K562 (cell line): ENCODE results near the gene AIFM1. TPM values are rescaled to one million over a fixed set of nuclear protein-coding genes. Genes with fewer than 3 reads are reported as not detected.

ENCODE experiments used
- CBFA2T3 ChIP-seq: fragments of 450-650 bp; IDR thresholded peaks from 2 replicates; pipeline ENCODE4 v1.6.1; 2017
- CBX2 ChIP-seq: fragments of 200-600 bp; sonication (generic); IDR thresholded peaks from one replicate; pipeline ENCODE4 v1.6.1; 2012; ENCODE audit warnings: mild to moderate bottlenecking, low read length, inconsistent platforms; ENCODE audit not compliant: insufficient read depth, poor library complexity, severe bottlenecking
- CHD2 ChIP-seq: IDR thresholded peaks from 2 replicates; pipeline ENCODE4 v1.6.1; 2011; ENCODE audit warnings: low read depth, low read length
- CREB1 ChIP-seq, 2 experiments: sonication (generic) in 1 of 2; formaldehyde crosslinking in 1 of 2; IDR thresholded peaks; 2 replicates each; pipeline versions ENCODE4 v1.6.1 to v1.8.0; 2012 to 2022; ENCODE audit warnings: inconsistent platforms in 1 of 2, mild to moderate bottlenecking in 1 of 2, missing genetic modification reagents in 1 of 2, moderate library complexity in 1 of 2
- EP400 ChIP-seq: fragments of 450-650 bp; IDR thresholded peaks from 2 replicates; pipeline ENCODE4 v1.6.1; 2017; ENCODE audit warnings: antibody characterized with exemption, mild to moderate bottlenecking, moderate library complexity
- NCOA1 ChIP-seq: fragments of 450-650 bp; IDR thresholded peaks from 2 replicates; pipeline ENCODE4 v1.6.1; 2016; ENCODE audit warnings: low read depth
- PHF8 ChIP-seq: fragments of 200-600 bp; sonication (generic); IDR thresholded peaks from 2 replicates; pipeline ENCODE4 v1.6.1; 2012; ENCODE audit warnings: mixed run types, mild to moderate bottlenecking, inconsistent platforms, low read length, moderate library complexity, borderline replicate concordance
- POLR2B ChIP-seq: fragments of 450-650 bp; IDR thresholded peaks from 2 replicates; pipeline ENCODE4 v1.6.1; 2018; ENCODE audit warnings: low read depth; ENCODE audit not compliant: partially characterized antibody
- PRMT5 ChIP-seq: sonication (generic); formaldehyde crosslinking; IDR thresholded peaks from 2 replicates; pipeline ENCODE4 v1.5.0; 2020; ENCODE audit warnings: missing genetic modification reagents
- RUNX1 ChIP-seq: sonication (generic); IDR thresholded peaks from 2 replicates; pipeline ENCODE4 v1.6.1; 2016; ENCODE audit warnings: antibody characterized with exemption, low read depth
- SMAD4 ChIP-seq: fragments of 250-450 bp; sonication (Bioruptor Pico); conservative IDR thresholded peaks from 2 replicates; pipeline ENCODE4 v1.8.0; 2021; ENCODE audit warnings: inconsistent platforms, mild to moderate bottlenecking, moderate library complexity
- SNRNP70 ChIP-seq: fragments of 200-400 bp; formaldehyde crosslinking; optimal IDR thresholded peaks from 2 replicates; pipeline ENCODE3; 2017; ENCODE audit warnings: low read depth, low read length
- SP1 ChIP-seq: sonication (generic); formaldehyde crosslinking; IDR thresholded peaks from 2 replicates; pipeline ENCODE4 v1.8.1; 2022; ENCODE audit warnings: mild to moderate bottlenecking, missing genetic modification reagents
- TAF9B ChIP-seq: fragments of 450-650 bp; IDR thresholded peaks from 2 replicates; pipeline ENCODE4 v1.6.1; 2018; ENCODE audit warnings: mild to moderate bottlenecking; ENCODE audit not compliant: partially characterized antibody
- XRCC5 ChIP-seq: fragments of 200-400 bp; formaldehyde crosslinking; IDR thresholded peaks from 2 replicates; pipeline ENCODE4 v1.6.1; 2017; ENCODE audit warnings: low read depth, mild to moderate bottlenecking, low read length
- ZNF217 ChIP-seq: sonication (generic); formaldehyde crosslinking; IDR thresholded peaks from 2 replicates; pipeline ENCODE4 v1.8.0; 2022; ENCODE audit warnings: mild to moderate bottlenecking, missing genetic modification reagents
- ZNF76 ChIP-seq: fragments of 250-450 bp; sonication (Bioruptor Pico); IDR thresholded peaks from 2 replicates; pipeline ENCODE4 v1.4.0; 2020; ENCODE audit warnings: mild to moderate bottlenecking, moderate library complexity, borderline replicate concordance
- ZNF79 ChIP-seq: fragments of 250-450 bp; sonication (Bioruptor Pico); IDR thresholded peaks from 2 replicates; pipeline ENCODE4 v1.4.0; 2020; ENCODE audit warnings: low read depth, mild to moderate bottlenecking, moderate library complexity
- polyA plus RNA-seq, 8 experiments: library from polyadenylated mRNA; depleted of rRNA in 4 of 8; stranded (reverse) in 5 of 8; unstranded in 3 of 8; fragments of >200 nt; fragmentation: Nextera tagmentation in 2 of 8; fragmentation: Illumina TruSeq in 1 of 8; extraction: Ambion mirVana in 2 of 8; extraction: Trizol in 1 of 8; gene quantifications; 2 replicates each; pipeline versions ENCODE4 v1.2.1 to v1.2.3, GENCODE V29; 2011 to 2014; ENCODE audit warnings: inconsistent platforms in 1 of 8, missing spikeins in 1 of 8
- total RNA-seq, 7 experiments: library from RNA; depleted of rRNA in 6 of 7; stranded (reverse); fragments of >200 nt in 6 of 7; fragmentation: Illumina TruSeq in 2 of 7; extraction: Trizol in 2 of 7; gene quantifications; 2 replicates each; pipeline versions ENCODE4 v1.2.1 to v1.2.3, GENCODE V29; 2011 to 2021; ENCODE audit warnings: low replicate concordance in 1 of 7
- TF ChIP-seq, protein P1 (sequence below): fragments of 250-450 bp; sonication (Bioruptor Pico); IDR thresholded peaks from 2 replicates; pipeline ENCODE4 v1.5.0; 2020; ENCODE audit warnings: mild to moderate bottlenecking
- TF ChIP-seq, protein P2 (sequence below): fragments of 250-450 bp; sonication (Bioruptor Pico); IDR thresholded peaks from 2 replicates; pipeline ENCODE4 v1.4.0; 2020; ENCODE audit warnings: borderline replicate concordance
- TF ChIP-seq, protein P3 (sequence below): fragments of 150-350 bp; conservative IDR thresholded peaks from 2 replicates; pipeline ENCODE4 v1.6.1; 2014; ENCODE audit warnings: low read length
- TF ChIP-seq, protein P4 (sequence below): sonication (generic); formaldehyde crosslinking; IDR thresholded peaks from 2 replicates; pipeline ENCODE4 v1.8.1; 2022; ENCODE audit warnings: missing genetic modification reagents

AIFM1 gene
- total and polyA plus RNA-seq, 9 of the 15 experiments (the other 6 are each of a cell fraction or from before 2014, with no cell fraction given) = 51.0 to 117 (median 91.2) TPM

DNA sequence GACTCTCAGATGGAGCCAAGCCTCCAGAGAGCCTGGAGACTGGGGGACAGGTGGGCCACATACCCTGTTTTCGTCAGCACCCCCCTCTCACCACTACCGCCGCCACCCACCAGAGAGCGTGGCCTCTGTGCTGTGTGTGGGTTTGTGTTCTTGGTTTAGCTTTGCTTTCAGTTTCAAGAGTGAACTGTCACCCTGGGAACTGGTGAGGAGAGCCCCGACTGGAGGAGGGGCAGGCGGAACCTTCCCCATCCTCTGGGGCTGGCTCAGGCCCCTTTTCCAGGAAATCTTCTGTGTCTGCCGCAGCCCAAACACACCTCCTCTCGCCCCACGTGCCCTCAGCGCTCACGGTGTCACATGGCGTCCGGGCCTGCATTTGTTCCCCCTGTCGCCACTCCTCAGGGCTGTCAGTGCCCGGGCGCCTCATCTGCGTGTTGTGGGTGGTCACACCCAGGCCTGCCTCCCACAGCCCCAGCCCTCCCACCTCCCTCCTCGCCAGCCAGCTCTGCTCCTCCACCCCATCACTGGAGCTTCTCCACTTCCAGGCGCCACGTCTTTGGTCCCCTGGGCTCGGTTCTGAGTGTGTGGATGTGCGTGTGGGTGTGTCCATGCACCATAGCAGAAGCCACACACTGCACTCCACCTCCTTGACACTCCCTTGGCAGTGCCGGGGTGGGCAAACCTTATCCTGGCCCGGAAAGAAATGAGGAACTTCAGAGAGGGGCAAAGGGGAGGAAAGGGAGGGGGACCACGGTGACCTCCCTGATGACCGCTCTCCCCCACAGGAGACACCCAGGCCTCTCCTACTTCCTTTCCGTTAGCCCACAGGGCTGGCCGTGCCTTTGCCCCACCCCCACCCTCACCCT is 83.2 kb downstream of the AIFM1 start (continued):
- TF ChIP-seq PHF8 (no peak), ZNF76 (CRISPR knock-in tag) (no peak), CBFA2T3 (peak; percentile 23; the same call in 1 of the 2 replicates), ZNF217 (no peak), XRCC5 (no peak), SMAD4 (peak; percentile 93), EP400 (peak; percentile 82), NCOA1 (no peak), CBX2 (no peak), PRMT5 (CRISPR knock-in tag) (no peak), SNRNP70 (no peak), SP1 (no peak), POLR2B (no peak), CHD2 (no peak), CREB1 (IDR thresholded peaks at IDR 0.05) (no peak), CREB1 (CRISPR knock-in tag; IDR thresholded peaks at IDR 0.05) (no peak; the same call in 1 of the 2 replicates), TAF9B (peak; percentile 58), ZNF79 (no peak), RUNX1 (no peak)
- TF ChIP-seq, protein P1, sequence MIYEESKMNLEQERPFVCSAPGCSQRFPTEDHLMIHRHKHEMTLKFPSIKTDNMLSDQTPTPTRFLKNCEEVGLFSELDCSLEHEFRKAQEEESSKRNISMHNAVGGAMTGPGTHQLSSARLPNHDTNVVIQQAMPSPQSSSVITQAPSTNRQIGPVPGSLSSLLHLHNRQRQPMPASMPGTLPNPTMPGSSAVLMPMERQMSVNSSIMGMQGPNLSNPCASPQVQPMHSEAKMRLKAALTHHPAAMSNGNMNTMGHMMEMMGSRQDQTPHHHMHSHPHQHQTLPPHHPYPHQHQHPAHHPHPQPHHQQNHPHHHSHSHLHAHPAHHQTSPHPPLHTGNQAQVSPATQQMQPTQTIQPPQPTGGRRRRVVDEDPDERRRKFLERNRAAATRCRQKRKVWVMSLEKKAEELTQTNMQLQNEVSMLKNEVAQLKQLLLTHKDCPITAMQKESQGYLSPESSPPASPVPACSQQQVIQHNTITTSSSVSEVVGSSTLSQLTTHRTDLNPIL = no peak
- TF ChIP-seq, protein P2, sequence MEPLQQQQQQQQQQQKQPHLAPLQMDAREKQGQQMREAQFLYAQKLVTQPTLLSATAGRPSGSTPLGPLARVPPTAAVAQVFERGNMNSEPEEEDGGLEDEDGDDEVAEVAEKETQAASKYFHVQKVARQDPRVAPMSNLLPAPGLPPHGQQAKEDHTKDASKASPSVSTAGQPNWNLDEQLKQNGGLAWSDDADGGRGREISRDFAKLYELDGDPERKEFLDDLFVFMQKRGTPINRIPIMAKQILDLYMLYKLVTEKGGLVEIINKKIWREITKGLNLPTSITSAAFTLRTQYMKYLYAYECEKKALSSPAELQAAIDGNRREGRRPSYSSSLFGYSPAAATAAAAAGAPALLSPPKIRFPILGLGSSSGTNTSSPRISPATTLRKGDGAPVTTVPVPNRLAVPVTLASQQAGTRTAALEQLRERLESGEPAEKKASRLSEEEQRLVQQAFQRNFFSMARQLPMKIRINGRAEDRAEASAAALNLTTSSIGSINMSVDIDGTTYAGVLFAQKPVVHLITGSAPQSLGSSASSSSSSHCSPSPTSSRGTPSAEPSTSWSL (CRISPR knock-in tag) = no peak
- TF ChIP-seq, protein P3, sequence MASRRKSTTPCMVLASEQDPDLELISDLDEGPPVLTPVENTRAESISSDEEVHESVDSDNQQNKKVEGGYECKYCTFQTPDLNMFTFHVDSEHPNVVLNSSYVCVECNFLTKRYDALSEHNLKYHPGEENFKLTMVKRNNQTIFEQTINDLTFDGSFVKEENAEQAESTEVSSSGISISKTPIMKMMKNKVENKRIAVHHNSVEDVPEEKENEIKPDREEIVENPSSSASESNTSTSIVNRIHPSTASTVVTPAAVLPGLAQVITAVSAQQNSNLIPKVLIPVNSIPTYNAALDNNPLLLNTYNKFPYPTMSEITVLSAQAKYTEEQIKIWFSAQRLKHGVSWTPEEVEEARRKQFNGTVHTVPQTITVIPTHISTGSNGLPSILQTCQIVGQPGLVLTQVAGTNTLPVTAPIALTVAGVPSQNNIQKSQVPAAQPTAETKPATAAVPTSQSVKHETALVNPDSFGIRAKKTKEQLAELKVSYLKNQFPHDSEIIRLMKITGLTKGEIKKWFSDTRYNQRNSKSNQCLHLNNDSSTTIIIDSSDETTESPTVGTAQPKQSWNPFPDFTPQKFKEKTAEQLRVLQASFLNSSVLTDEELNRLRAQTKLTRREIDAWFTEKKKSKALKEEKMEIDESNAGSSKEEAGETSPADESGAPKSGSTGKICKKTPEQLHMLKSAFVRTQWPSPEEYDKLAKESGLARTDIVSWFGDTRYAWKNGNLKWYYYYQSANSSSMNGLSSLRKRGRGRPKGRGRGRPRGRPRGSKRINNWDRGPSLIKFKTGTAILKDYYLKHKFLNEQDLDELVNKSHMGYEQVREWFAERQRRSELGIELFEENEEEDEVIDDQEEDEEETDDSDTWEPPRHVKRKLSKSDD = no peak
- TF ChIP-seq, protein P4, sequence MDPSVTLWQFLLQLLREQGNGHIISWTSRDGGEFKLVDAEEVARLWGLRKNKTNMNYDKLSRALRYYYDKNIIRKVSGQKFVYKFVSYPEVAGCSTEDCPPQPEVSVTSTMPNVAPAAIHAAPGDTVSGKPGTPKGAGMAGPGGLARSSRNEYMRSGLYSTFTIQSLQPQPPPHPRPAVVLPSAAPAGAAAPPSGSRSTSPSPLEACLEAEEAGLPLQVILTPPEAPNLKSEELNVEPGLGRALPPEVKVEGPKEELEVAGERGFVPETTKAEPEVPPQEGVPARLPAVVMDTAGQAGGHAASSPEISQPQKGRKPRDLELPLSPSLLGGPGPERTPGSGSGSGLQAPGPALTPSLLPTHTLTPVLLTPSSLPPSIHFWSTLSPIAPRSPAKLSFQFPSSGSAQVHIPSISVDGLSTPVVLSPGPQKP (CRISPR knock-in tag) = no peak
